WTC11 (cell line): ENCODE measurements around the gene LRRC74B. TPM values are rescaled to one million over a fixed set of nuclear protein-coding genes. Genes with fewer than 3 reads are reported as not detected.

ENCODE experiments used
- ATAC-seq: fragments of 200-7000 bp; cut with Tn5 transposase; 2 replicates; pipeline ENCODE4 v1.10.0; 2021; ENCODE audit warnings: mild to moderate bottlenecking, moderate library complexity
- CTCF ChIA-PET: fragments of 300-600 bp; sonication (Branson Sonifier 250); formaldehyde crosslinking; loops from one replicate; lab custom pipeline; 2021; ENCODE audit warnings: antibody characterized with exemption; lab: Charles Lee
- POLR2A ChIA-PET: fragments of 350-600 bp; sonication (Branson Sonifier 250); formaldehyde crosslinking; loops from one replicate; lab custom pipeline; 2021; ENCODE audit warnings: antibody characterized with exemption; lab: Charles Lee
- DNase-seq: peaks from one replicate; pipeline ENCODE4 v3.0.0; 2021; ENCODE audit warnings: low spot score
- H3K27ac Mint-ChIP-seq: 2 replicates; pipeline ENCODE4 v1.8.0; 2021; ENCODE audit warnings: mixed read lengths
- H3K27me3 Mint-ChIP-seq: 2 replicates; pipeline ENCODE4 v1.8.0; 2021; ENCODE audit warnings: low read depth, mild to moderate bottlenecking, moderate library complexity, mixed read lengths
- H3K36me3 Mint-ChIP-seq: 2 replicates; pipeline ENCODE4 v1.8.0; 2021; ENCODE audit warnings: mixed read lengths
- H3K4me1 Mint-ChIP-seq: 2 replicates; pipeline ENCODE4 v1.8.0; 2022; ENCODE audit warnings: mixed read lengths
- H3K4me3 Mint-ChIP-seq: 2 replicates; pipeline ENCODE4 v1.8.0; 2021; ENCODE audit warnings: mild to moderate bottlenecking, moderate library complexity, mixed read lengths
- H3K9me3 Mint-ChIP-seq: 2 replicates; pipeline ENCODE4 v1.8.0; 2021; ENCODE audit warnings: mixed read lengths
- ATF6 ChIP-seq: sonication (generic); formaldehyde crosslinking; IDR thresholded peaks from 2 replicates; pipeline ENCODE4 v1.8.1; 2023; ENCODE audit warnings: mild to moderate bottlenecking, missing genetic modification reagents
- FOXP1 ChIP-seq: sonication (generic); formaldehyde crosslinking; IDR thresholded peaks from 2 replicates; pipeline ENCODE4 v1.8.0; 2022; ENCODE audit warnings: missing genetic modification reagents, mild to moderate bottlenecking, moderate library complexity, borderline replicate concordance
- FOXP4 ChIP-seq: sonication (generic); formaldehyde crosslinking; IDR thresholded peaks from 2 replicates; pipeline ENCODE4 v1.8.0; 2022; ENCODE audit warnings: mild to moderate bottlenecking, missing genetic modification reagents
- IRF2 ChIP-seq: sonication (generic); formaldehyde crosslinking; IDR thresholded peaks from 2 replicates; pipeline ENCODE4 v1.8.0; 2022; ENCODE audit warnings: low read depth, missing genetic modification reagents, borderline replicate concordance
- JAZF1 ChIP-seq: fragments of 250-450 bp; sonication (Bioruptor Pico); IDR thresholded peaks from 2 replicates; pipeline ENCODE4 v1.9.0; 2021; ENCODE audit warnings: moderate library complexity, mild to moderate bottlenecking, inconsistent platforms
- JUN ChIP-seq: sonication (generic); formaldehyde crosslinking; IDR thresholded peaks from 2 replicates; pipeline ENCODE4 v1.8.0; 2023; ENCODE audit warnings: mild to moderate bottlenecking, missing genetic modification reagents
- MLX ChIP-seq: sonication (generic); formaldehyde crosslinking; IDR thresholded peaks from 2 replicates; pipeline ENCODE4 v1.8.1; 2023; ENCODE audit warnings: mild to moderate bottlenecking, missing genetic modification reagents, moderate library complexity
- NFYB ChIP-seq: sonication (generic); formaldehyde crosslinking; conservative IDR thresholded peaks from 2 replicates; pipeline ENCODE4 v1.8.0; 2022; ENCODE audit warnings: low read depth, missing genetic modification reagents
- RELA ChIP-seq: sonication (generic); formaldehyde crosslinking; IDR thresholded peaks from 2 replicates; pipeline ENCODE4 v1.8.1; 2022; ENCODE audit warnings: missing genetic modification reagents, mild to moderate bottlenecking, borderline replicate concordance
- STAT6 ChIP-seq: sonication (generic); formaldehyde crosslinking; conservative IDR thresholded peaks from 2 replicates; pipeline ENCODE4 v1.8.1; 2023; ENCODE audit warnings: mild to moderate bottlenecking, low read depth, missing genetic modification reagents, moderate library complexity
- TP53 ChIP-seq: sonication (generic); formaldehyde crosslinking; IDR thresholded peaks from 2 replicates; pipeline ENCODE4 v1.8.1; 2023; ENCODE audit warnings: mild to moderate bottlenecking, missing genetic modification reagents
- USF2 ChIP-seq: sonication (generic); formaldehyde crosslinking; IDR thresholded peaks from 2 replicates; pipeline ENCODE4 v1.8.1; 2023; ENCODE audit warnings: mild to moderate bottlenecking, missing genetic modification reagents, moderate library complexity
- ZNF232 ChIP-seq: sonication (generic); formaldehyde crosslinking; IDR thresholded peaks from 2 replicates; pipeline ENCODE4 v1.8.0; 2022; ENCODE audit warnings: mild to moderate bottlenecking, missing genetic modification reagents
- ZSCAN18 ChIP-seq: fragments of 250-450 bp; sonication (Bioruptor Pico); IDR thresholded peaks from 2 replicates; pipeline ENCODE4 v2.1.2; 2022; ENCODE audit warnings: mild to moderate bottlenecking, moderate library complexity
- total RNA-seq: library from RNA; stranded (reverse); gene quantifications from 3 replicates; pipeline ENCODE4 v1.2.3, GENCODE V29; 2021

Gene LRRC74B
- total RNA-seq, 1 experiment from 2014 or later, result not detected

GRCh38 chr22:21028277-21029251 is 17.2 kb upstream of the LRRC74B start:
- H3K27me3 Mint-ChIP-seq, result peaks cover 31% of the 10 kb centered on the region
- no peak overlapping the region for H3K27ac Mint-ChIP-seq
- ChIA-PET CTCF (interaction anchor here (0.9 to 2.4 kb wide), 2 partner anchors 8 to 14 kb away, joined by 3 to 9 read pairs; no protein-coding TSS in a partner anchor), POLR2A (no interaction called here)
- H3K4me3 Mint-ChIP-seq, result no peak overlapping the region
- H3K4me1 Mint-ChIP-seq, result peaks cover 6% of the 10 kb centered on the region
- TF ChIP-seq IRF2 (CRISPR knock-in tag), result no peak
- TF ChIP-seq STAT6 (CRISPR knock-in tag), result no peak
- no peak for TF ChIP-seq RELA (CRISPR knock-in tag)
- no peak for TF ChIP-seq ZNF232
- TF ChIP-seq ZSCAN18 (CRISPR knock-in tag), result no peak
- TF ChIP-seq FOXP1, result no peak
- TF ChIP-seq MLX (CRISPR knock-in tag), result no peak
- no peak for TF ChIP-seq JAZF1 (CRISPR knock-in tag)
- no peak for TF ChIP-seq FOXP4 (CRISPR knock-in tag)
- no peak for TF ChIP-seq ATF6 (CRISPR knock-in tag)
- TF ChIP-seq NFYB, result no peak
- TF ChIP-seq USF2 (CRISPR knock-in tag), result no peak
- no peak for TF ChIP-seq TP53 (CRISPR knock-in tag)
- TF ChIP-seq JUN (CRISPR knock-in tag), result no peak
- no peaks in the 10 kb centered on the region for H3K9me3 Mint-ChIP-seq
- DNase-seq (no peak), ATAC-seq (no peak)
- H3K36me3 Mint-ChIP-seq, result no peaks in the 10 kb centered on the region
